KMS-11 (cell line): ENCODE measurements around the gene PPP2R1A.

Experiments
- H2AFZ ChIP-seq: fragments of 200-600 bp; sonication (generic); 2 replicates; pipeline ENCODE4 v1.6.1; 2016; ENCODE audit warnings: antibody characterized with exemption, mixed run types, low read depth
- H3K27ac ChIP-seq: fragments of 200-600 bp; sonication (generic); 2 replicates; pipeline ENCODE4 v1.6.1; 2016; ENCODE audit warnings: mild to moderate bottlenecking, mixed run types
- H3K27me3 ChIP-seq: fragments of 200-600 bp; sonication (generic); 2 replicates; pipeline ENCODE4 v1.6.1; 2017; ENCODE audit warnings: mild to moderate bottlenecking, low read depth, mixed run types, moderate library complexity; ENCODE audit not compliant: insufficient read depth
- H3K36me3 ChIP-seq: fragments of 200-600 bp; sonication (generic); 2 replicates; pipeline ENCODE4 v1.6.1; 2017; ENCODE audit warnings: mild to moderate bottlenecking, mixed run types; ENCODE audit not compliant: insufficient read depth
- H3K4me1 ChIP-seq: fragments of 200-600 bp; sonication (generic); 2 replicates; pipeline ENCODE4 v1.6.1; 2016; ENCODE audit warnings: mild to moderate bottlenecking, low read depth, mixed run types; ENCODE audit not compliant: poor library complexity, severe bottlenecking
- H3K4me2 ChIP-seq: fragments of 200-600 bp; sonication (generic); 2 replicates; pipeline ENCODE4 v1.7.0; 2016; ENCODE audit warnings: mild to moderate bottlenecking, mixed run types
- H3K4me3 ChIP-seq: fragments of 200-600 bp; sonication (generic); IDR thresholded peaks from 2 replicates; pipeline ENCODE4 v1.6.1; 2017; ENCODE audit warnings: low read depth, low read length, mixed read lengths; ENCODE audit not compliant: insufficient read depth
- H3K79me2 ChIP-seq: fragments of 200-600 bp; sonication (generic); 2 replicates; pipeline ENCODE4 v1.6.1; 2016; ENCODE audit warnings: low read depth, mixed run types; ENCODE audit not compliant: insufficient read depth
- H3K9ac ChIP-seq: fragments of 200-600 bp; sonication (generic); 2 replicates; pipeline ENCODE4 v1.6.1; 2016; ENCODE audit warnings: mild to moderate bottlenecking, mixed run types
- H4K20me1 ChIP-seq: fragments of 200-600 bp; sonication (generic); 2 replicates; pipeline ENCODE4 v1.6.1; 2016; ENCODE audit warnings: mild to moderate bottlenecking, mixed run types; ENCODE audit not compliant: insufficient read depth
- CTCF ChIP-seq: fragments of 200-600 bp; sonication (generic); conservative IDR thresholded peaks from 2 replicates; pipeline ENCODE4 v1.6.1; 2017; ENCODE audit warnings: low read depth, mild to moderate bottlenecking, antibody characterized with exemption, low read length, moderate library complexity, mixed read lengths

Gene PPP2R1A

GRCh38 chr19:52211203-52211602 lies 21.4 kb downstream of the PPP2R1A start:
- H3K4me1 ChIP-seq, result no peaks in the 10 kb centered on the region

GRCh38 chr19:52211926-52212571 lies 22.2 kb downstream of the PPP2R1A start:
- Histone ChIP-seq H2AFZ (no peak overlapping the region), H3K4me2 (no peak overlapping the region), H3K27me3 (no peaks in the 10 kb centered on the region), H3K4me3 (no peak overlapping the region), H3K9ac (no peak overlapping the region), H3K79me2 (peaks cover 9% of the 10 kb centered on the region; the same call in 1 of the 2 replicates), H4K20me1 (no peaks in the 10 kb centered on the region), H3K4me1 (no peaks in the 10 kb centered on the region), H3K36me3 (peaks cover 57% of the 10 kb centered on the region; the same call in 1 of the 2 replicates), H3K27ac (no peak overlapping the region)
- no peak for TF ChIP-seq CTCF

More at GRCh38 chr19:52211203-52211602, 21.4 kb downstream of the PPP2R1A start:
- H3K27ac ChIP-seq, result no peak overlapping the region
- no peak overlapping the region for H3K4me3 ChIP-seq
- TF ChIP-seq CTCF, result no peak
- H3K27me3 ChIP-seq, result no peaks in the 10 kb centered on the region
- peaks cover 9% of the 10 kb centered on the region; the same call in 1 of the 2 replicates for H3K79me2 ChIP-seq
- H3K36me3 ChIP-seq, result peaks cover 54% of the 10 kb centered on the region; the same call in 1 of the 2 replicates
- no peak overlapping the region for H3K9ac ChIP-seq
- H4K20me1 ChIP-seq, result no peaks in the 10 kb centered on the region
- H2AFZ ChIP-seq, result no peak overlapping the region
- no peak overlapping the region for H3K4me2 ChIP-seq

- Histone ChIP-seq H3K79me2 (peaks cover 9% of the 10 kb centered on the region; the same call in 1 of the 2 replicates), H2AFZ (no peak overlapping the region), H4K20me1 (no peaks in the 10 kb centered on the region), H3K4me2 (no peak overlapping the region), H3K4me1 (no peaks in the 10 kb centered on the region), H3K4me3 (no peak overlapping the region), H3K9ac (no peak overlapping the region), H3K36me3 (peaks cover 61% of the 10 kb centered on the region; the same call in 1 of the 2 replicates), H3K27ac (no peak overlapping the region), H3K27me3 (no peaks in the 10 kb centered on the region)
- no peak for TF ChIP-seq CTCF
Measured at GRCh38 chr19:52212572-52213255, 22.9 kb downstream of the PPP2R1A start.

- H3K36me3 ChIP-seq, result peaks cover 74% of the 10 kb centered on the region; the same call in 1 of the 2 replicates
- no peak overlapping the region for H3K9ac ChIP-seq
- no peaks in the 10 kb centered on the region for H3K27me3 ChIP-seq
- peaks cover 5% of the 10 kb centered on the region; the same call in 1 of the 2 replicates for H3K79me2 ChIP-seq
- H3K27ac ChIP-seq, result no peak overlapping the region
- no peak overlapping the region for H3K4me2 ChIP-seq
- no peaks in the 10 kb centered on the region for H4K20me1 ChIP-seq
- no peak overlapping the region for H2AFZ ChIP-seq
- no peak overlapping the region for H3K4me3 ChIP-seq
- no peaks in the 10 kb centered on the region for H3K4me1 ChIP-seq
- TF ChIP-seq CTCF, result no peak
Measured at GRCh38 chr19:52214241-52214640, 24.4 kb downstream of the PPP2R1A start.
